HG02884 (cell line): ENCODE results near the gene R3HDM4.
"Not testable (repeated sequence)": the region's sequence is repeated elsewhere in the genome, so short reads cannot be mapped to it uniquely, and the experiment has no call there.

ENCODE experiments used
- ATAC-seq: cut with Tn5 transposase; IDR thresholded peaks from one replicate; pipeline ENCODE4 v1.9.1; 2021; ENCODE audit warnings: mild to moderate bottlenecking, moderate library complexity; ENCODE audit not compliant: unreplicated experiment

R3HDM4 gene

GRCh38 chr19:913080-913748 is at the start of gene R3HDM4:
Gene R3HDM4, minus strand, starts transcription at chr19:913219. Its CDS starts 62 bp downstream, at chr19:913157.
- no peak for ATAC-seq

GRCh38 chr19:961866-962620 is 49.0 kb upstream of the R3HDM4 start:
- ATAC-seq: no peak

GRCh38 chr19:960601-960938 is 47.6 kb upstream of the R3HDM4 start:
- ATAC-seq: no peak

DNA sequence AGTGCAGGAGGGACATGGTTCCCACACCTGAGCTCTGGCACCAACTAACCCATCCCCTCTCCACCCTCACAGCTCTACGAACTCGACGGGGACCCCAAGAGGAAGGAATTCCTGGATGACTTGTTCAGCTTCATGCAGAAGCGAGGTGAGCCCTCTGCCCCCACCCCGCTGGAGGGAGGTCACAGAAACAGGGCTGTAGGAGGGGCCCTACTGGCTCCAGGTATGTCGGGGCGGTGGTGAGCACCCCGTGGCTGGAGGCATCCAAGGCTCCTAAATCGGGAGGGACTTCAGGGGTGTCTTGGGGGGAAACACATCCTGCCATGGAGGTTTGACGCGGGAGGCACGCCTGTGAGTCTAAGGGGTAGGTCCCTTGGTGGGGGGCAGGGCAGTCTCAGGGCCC is 47.0 kb upstream of the R3HDM4 start:
- ATAC-seq: no peak

GRCh38 chr19:958967-959855 is 46.2 kb upstream of the R3HDM4 start:
- ATAC-seq: no peak

GRCh38 chr19:957578-957977 is 44.6 kb upstream of the R3HDM4 start:
- ATAC-seq: not testable (repeated sequence)

DNA sequence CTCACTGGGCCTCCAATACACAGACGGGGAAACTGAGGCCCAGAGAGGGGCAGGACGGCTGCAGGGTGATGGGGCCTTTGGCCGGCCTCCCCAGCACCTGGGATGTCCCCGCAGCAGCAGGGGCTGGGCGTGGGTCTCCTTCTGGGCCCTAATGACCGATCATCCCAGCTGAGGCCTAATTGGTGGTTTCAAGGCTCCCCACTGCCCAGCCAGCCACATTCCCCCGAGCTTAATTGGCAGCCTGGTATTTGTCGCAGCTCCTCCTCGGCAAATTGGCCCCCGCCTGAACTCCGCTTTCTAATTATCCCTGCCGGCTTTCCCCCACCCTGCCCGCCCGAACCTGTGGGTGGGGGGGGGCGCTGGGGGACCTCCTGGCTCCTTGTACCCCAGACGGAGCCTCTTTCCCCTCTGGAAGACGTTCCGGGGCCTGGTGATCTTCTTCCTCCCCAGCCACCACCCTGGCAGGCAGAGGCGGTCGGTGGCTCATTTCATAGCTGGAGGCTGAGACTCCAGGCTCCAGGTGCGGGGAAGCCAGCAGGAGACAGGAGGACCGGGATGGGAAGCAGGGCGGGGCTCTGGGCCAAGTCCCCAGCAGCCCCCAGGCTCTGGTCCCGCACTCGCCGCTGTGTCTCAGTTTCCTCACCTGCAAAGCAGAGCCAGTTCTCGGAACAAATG is 43.9 kb upstream of the R3HDM4 start:
- no peak for ATAC-seq

DNA sequence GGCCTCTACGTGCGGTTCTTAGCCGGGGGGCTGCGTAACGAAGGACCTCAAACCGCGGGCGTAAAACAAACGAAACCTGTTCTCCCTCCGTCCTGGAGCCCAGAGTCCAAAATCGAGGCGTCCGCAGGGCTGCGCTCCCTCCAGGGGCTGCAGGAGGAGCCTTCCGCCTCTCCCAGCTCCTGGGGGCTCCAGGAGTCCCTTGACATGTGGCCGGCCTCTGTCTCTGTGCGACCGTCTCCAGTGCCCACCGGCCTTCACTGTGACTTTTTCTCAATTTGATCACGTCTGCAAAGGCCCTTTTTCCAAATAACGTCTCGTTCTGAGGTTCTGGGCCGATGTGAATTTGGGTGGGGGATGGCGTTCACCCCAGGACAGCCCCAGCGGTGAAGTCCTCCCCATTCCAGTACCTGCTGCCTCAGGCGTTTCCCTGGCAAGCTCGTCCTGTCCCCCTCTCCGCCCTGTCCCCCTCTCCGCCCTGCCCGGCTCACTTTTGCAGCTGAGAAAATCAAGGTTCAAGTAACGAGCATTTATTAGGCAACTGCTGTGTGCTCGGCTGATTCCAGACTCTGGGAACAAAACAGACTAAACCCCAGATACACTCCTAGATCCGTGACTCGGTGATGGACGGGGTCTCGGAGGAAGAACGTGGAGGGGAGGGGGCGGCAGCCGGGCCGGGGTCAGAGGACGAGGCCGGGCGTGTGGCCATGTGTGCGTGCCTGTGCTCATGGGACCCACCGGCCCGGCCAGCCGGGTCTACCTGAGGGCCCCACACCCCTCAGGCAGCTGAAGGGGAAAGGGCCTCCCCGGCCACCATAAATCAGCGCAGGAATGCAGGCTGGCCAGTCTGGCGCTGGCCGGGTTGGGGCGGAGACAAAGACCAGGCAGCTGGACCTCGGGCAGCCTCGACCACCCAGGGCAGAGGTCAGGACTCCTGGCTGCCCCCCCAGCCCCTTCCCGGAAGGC is 43.1 kb upstream of the R3HDM4 start:
- ATAC-seq: no peak

DNA sequence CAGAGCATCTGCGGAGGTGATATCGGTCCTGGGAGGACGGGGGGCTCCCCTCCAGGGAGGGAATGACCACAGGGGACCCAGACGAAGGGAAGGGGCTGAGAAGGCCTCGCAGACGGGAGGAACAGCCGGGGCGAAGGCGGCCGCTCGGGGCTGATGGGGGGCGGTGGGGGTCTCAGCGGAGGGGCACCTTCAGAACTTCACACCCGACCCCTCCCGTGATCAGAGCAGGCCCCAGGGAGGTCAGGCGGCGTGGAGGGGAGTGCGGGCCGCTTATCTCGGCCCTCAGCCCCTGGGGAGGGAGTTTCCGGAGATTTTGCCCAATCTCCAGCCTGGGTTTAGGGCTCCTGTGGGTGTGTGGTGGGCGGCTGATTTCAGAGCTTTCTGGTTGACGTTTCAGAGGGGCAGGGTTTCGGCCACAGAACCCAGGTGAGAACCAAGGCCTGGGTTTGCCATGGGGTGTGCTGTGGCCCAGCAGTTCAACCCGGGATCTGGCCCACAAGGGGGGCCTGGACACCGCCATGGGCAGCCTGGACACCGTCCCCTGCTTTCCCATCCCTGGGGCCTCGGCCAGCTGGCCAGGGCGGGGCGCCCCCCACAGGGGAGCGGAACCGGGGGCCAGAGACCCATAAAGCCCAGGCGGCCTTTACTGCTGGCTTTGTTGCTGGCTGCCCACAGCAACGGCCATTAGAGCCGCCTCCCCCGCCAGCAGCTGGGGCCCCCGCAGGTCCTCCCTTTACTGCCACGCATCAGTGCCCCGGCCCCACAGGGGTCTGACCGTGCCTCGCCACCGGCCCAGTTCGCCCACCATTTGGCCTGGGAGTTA is 41.9 kb upstream of the R3HDM4 start:
- no peak for ATAC-seq

DNA sequence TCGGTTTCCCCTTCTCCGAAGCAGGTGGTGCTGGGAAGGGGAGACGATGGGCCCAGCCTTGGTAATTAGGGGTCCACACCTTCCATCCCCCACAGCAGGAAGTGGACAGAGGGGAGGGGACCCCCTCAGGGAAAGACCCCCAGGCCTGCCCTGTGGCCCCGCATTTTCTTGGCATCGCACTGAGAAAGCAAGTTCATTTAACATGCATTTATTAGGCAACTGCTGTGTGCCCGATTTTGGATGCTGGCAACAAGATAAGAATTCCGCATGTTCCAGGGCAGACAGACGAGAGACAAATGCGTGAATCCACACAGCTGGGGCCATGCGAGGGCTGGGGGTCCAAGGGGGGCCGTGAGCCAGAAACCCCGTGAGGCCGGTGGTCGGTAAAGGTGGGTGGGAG is 41.3 kb upstream of the R3HDM4 start:
- no peak for ATAC-seq

GRCh38 chr19:953445-954271 is 40.6 kb upstream of the R3HDM4 start:
- ATAC-seq: no peak

DNA sequence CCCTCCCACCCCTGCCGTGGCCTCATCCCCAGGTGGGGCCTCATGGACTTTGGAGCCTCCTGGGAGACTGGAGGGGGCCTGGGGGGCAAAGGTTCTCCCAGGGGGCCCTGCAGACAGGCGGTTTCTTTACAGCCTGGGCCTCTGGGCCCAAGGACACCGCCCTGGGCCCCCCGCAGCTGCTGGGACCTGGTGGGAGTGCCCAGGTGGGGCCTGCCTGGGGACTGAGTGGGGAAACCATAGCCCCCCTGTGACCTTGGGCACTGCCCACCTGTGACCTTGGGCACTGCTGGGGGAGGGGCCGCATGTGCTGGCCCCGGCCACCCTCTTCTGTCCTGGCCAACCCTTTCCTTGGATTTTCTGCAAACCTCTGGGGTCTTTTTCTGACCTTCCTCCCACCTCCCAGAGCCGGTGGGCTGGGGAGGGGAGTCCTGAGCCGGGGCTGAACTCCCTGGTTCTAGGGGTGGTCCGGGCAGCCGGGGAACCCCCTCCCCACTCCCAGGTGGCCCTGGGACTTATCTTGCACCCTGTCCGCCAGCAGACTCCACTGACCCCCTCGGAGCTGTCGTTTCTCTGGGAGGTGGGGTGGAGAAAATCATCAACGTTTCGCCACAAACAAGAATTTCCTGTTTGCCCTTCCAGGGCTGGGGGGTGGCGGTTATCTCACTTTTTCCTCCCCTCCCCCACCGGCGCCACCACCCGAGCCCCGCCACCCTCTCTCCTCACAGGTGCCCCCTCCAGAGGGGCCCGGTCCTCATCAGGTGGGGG is 39.8 kb upstream of the R3HDM4 start:
- ATAC-seq: no peak

- ATAC-seq: no peak
These were observed 39.1 kb upstream of the R3HDM4 start for GRCh38 chr19:952049-952679.

DNA sequence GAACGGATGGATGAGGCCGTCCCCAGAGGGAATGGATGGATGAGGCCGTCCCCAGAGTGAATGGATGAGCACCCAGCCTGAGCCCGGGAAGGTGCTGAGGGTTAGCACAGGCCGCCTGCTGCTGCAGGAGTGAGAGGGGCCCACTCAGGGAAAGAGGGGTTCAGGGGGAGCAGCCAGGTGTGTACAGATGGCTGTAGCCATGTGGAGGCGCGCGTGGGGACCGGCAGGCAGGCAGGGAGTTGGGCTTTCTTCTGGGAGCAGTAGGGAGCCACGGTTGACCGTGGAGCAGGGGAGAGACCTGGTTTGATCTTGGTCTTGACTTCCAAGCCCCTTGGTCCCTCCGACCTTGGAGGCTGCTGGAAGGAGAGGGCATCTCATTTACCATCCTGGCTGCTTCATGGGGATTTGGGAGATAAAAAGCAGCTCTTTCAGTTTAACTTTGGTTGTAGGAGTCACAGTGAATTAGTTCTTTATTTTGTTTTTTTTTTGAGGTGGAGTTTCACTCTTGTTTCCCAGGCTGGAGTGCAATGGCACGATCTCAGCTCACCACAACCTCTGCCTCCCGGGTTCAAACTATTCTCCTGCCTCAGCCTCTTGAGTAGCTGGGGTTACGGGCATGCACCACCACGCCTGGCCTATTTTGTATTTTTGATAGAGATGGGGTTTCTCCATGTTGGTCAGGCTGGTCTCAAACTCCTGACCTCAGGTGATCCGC is 37.5 kb upstream of the R3HDM4 start:
- no peak for ATAC-seq

GRCh38 chr19:948842-949496 is 36.0 kb upstream of the R3HDM4 start:
- no peak for ATAC-seq
